IMR-90 (cell line): ENCODE results near the gene PTX4. TPM values are rescaled to one million over a fixed set of nuclear protein-coding genes. Genes with fewer than 3 reads are reported as not detected.
A peak's percentile ranks its signal among the peaks of the same experiment; 100 is the strongest.

Source experiments
- ATAC-seq: fragments of 200-7000 bp; cut with Tn5 transposase; 2 replicates; pipeline ENCODE4 v1.9.1; 2020; ENCODE audit warnings: low read depth, mild to moderate bottlenecking, moderate library complexity
- BruUV-seq: library from RNA; stranded (reverse); fragments of 400-500 nt; replicated peaks from 2 replicates; lab custom pipeline; 2021; lab: Mats Ljungman, UMichigan
- CTCF ChIA-PET: fragments of 300-600 bp; formaldehyde crosslinking; extraction: SDS; loops from one replicate; lab custom pipeline; 2021; ENCODE audit warnings: antibody characterized with exemption; lab: Yijun Ruan, JAX
- POLR2A ChIA-PET: fragments of 300-600 bp; sonication (Branson Sonifier 250); formaldehyde crosslinking; loops from one replicate; lab custom pipeline; 2022; ENCODE audit warnings: antibody characterized with exemption; ENCODE audit not compliant: unreplicated experiment; lab: Charles Lee
- DNase-seq: peaks from one replicate; pipeline ENCODE4 v3.0.0; 2013
- H2AFZ ChIP-seq: replicated peaks from 2 replicates; pipeline ENCODE3; 2013; ENCODE audit warnings: low read length, mild to moderate bottlenecking; ENCODE audit not compliant: poor library complexity
- H2AK5ac ChIP-seq: 2 replicates; pipeline ENCODE4 v1.6.1; 2013; ENCODE audit warnings: low read depth, low read length, inconsistent platforms
- H2AK9ac ChIP-seq: replicated peaks from 2 replicates; pipeline ENCODE3; 2013; ENCODE audit warnings: mild to moderate bottlenecking, low read depth, low read length, moderate library complexity; ENCODE audit not compliant: poor library complexity
- H2BK120ac ChIP-seq: 2 replicates; pipeline ENCODE4 v1.6.1; 2013; ENCODE audit warnings: low read depth, low read length, inconsistent platforms
- H2BK15ac ChIP-seq: 3 replicates; pipeline ENCODE4 v1.6.1; 2013; ENCODE audit warnings: low read depth, low read length, inconsistent platforms
- H2BK20ac ChIP-seq: 2 replicates; pipeline ENCODE4 v1.6.1; 2013; ENCODE audit warnings: low read depth, mild to moderate bottlenecking, inconsistent platforms, low read length, moderate library complexity
- H2BK5ac ChIP-seq: 2 replicates; pipeline ENCODE4 v1.6.1; 2013; ENCODE audit warnings: mild to moderate bottlenecking, low read depth, low read length, inconsistent platforms; ENCODE audit not compliant: poor library complexity, severe bottlenecking
- H3K14ac ChIP-seq: replicated peaks from 2 replicates; pipeline ENCODE4 v1.6.1; 2013; ENCODE audit warnings: low read depth, low read length, inconsistent platforms
- H3K18ac ChIP-seq: 2 replicates; pipeline ENCODE4 v1.6.1; 2013; ENCODE audit warnings: low read depth, low read length, control low read depth
- H3K23ac ChIP-seq: 2 replicates; pipeline ENCODE4 v1.6.1; 2013; ENCODE audit warnings: low read depth, low read length, inconsistent platforms
- H3K27ac ChIP-seq: 2 replicates; pipeline ENCODE4 v1.5.1; 2013; ENCODE audit warnings: mild to moderate bottlenecking, control low read depth, low read length; ENCODE audit not compliant: insufficient read depth
- H3K27me3 ChIP-seq: 2 replicates; pipeline ENCODE4 v1.6.1; 2013; ENCODE audit warnings: low read length; ENCODE audit not compliant: control insufficient read depth, insufficient read depth
- H3K36me3 ChIP-seq: 2 replicates; pipeline ENCODE4 v1.6.1; 2013; ENCODE audit warnings: low read length, mixed read lengths; ENCODE audit not compliant: control insufficient read depth, insufficient read depth
- H3K4ac ChIP-seq: 2 replicates; pipeline ENCODE4 v1.6.1; 2013; ENCODE audit warnings: low read depth, low read length, inconsistent platforms
- H3K4me1 ChIP-seq: 2 replicates; pipeline ENCODE4 v1.6.1; 2013; ENCODE audit warnings: low read length, mixed read lengths; ENCODE audit not compliant: control insufficient read depth, insufficient read depth
- H3K4me2 ChIP-seq: 2 replicates; pipeline ENCODE4 v1.6.1; 2013; ENCODE audit warnings: low read depth, mild to moderate bottlenecking, control low read depth, low read length, moderate library complexity
- H3K4me3 ChIP-seq: 2 replicates; pipeline ENCODE4 v1.5.1; 2013; ENCODE audit warnings: low read depth, mild to moderate bottlenecking, control low read depth, low read length, moderate library complexity; ENCODE audit not compliant: insufficient read depth
- H3K56ac ChIP-seq: 2 replicates; pipeline ENCODE4 v1.6.1; 2013; ENCODE audit warnings: low read length, inconsistent platforms; ENCODE audit not compliant: insufficient read depth; ENCODE audit errors: extremely low read depth
- H3K79me1 ChIP-seq, 2 experiments: 2 replicates each; pipeline ENCODE4 v1.6.1; 2013; ENCODE audit warnings: low read length in 2 of 2, inconsistent platforms in 1 of 2, low read depth in 1 of 2
- H3K9ac ChIP-seq: 2 replicates; pipeline ENCODE4 v1.6.1; 2013; ENCODE audit warnings: low read depth, low read length, control low read depth
- H3K9me1 ChIP-seq: 2 replicates; pipeline ENCODE4 v1.6.1; 2013; ENCODE audit warnings: low read length, inconsistent platforms; ENCODE audit not compliant: insufficient read depth
- H3K9me3 ChIP-seq: 2 replicates; pipeline ENCODE4 v1.6.1; 2013; ENCODE audit warnings: low read length; ENCODE audit not compliant: control insufficient read depth, insufficient read depth
- H4K20me1 ChIP-seq: 2 replicates; pipeline ENCODE4 v1.6.1; 2013; ENCODE audit warnings: low read length, inconsistent platforms; ENCODE audit not compliant: insufficient read depth
- H4K5ac ChIP-seq: 2 replicates; pipeline ENCODE4 v1.6.1; 2013; ENCODE audit warnings: mild to moderate bottlenecking, low read depth, low read length, control low read depth
- H4K8ac ChIP-seq, 2 experiments: 2 replicates each; pipeline ENCODE4 v1.6.1; 2013; ENCODE audit warnings: low read depth in 2 of 2, low read length in 2 of 2, control low read depth in 1 of 2, inconsistent platforms in 1 of 2
- H4K91ac ChIP-seq: 2 replicates; pipeline ENCODE4 v1.6.1; 2013; ENCODE audit warnings: low read depth, low read length, inconsistent platforms; ENCODE audit not compliant: insufficient read depth
- FOS ChIP-seq: fragments of 150-350 bp; IDR thresholded peaks from 2 replicates; pipeline ENCODE4 v1.6.1; 2016; ENCODE audit warnings: low read depth, low read length
- MXI1 ChIP-seq: IDR thresholded peaks from 2 replicates; pipeline ENCODE4 v1.6.1; 2012; ENCODE audit warnings: low read depth, mild to moderate bottlenecking, low read length, moderate library complexity, borderline replicate concordance
- WGBS, 2 experiments: methylation state at CpG; one replicate each; pipeline versions ENCODE4 v1.1.5 to v1.1.7; 2013; ENCODE audit warnings: missing lambda C conversion rate in 2 of 2; ENCODE audit not compliant: insufficient read length in 1 of 2; ENCODE audit errors: extremely low coverage in 2 of 2; 5-methylcytosine and 5-hydroxymethylcytosine counted together
- dilution Hi-C: fragments of 300-500 bp; cut with HindIII; formaldehyde crosslinking; loops from one replicate; pipeline ENCODE4 v1.14.3; 2018; ENCODE audit warnings: low sequenced_read_pairs; ENCODE audit not compliant: unreplicated experiment
- in situ Hi-C: fragments of 300-500 bp; cut with MboI; formaldehyde crosslinking; loops from 3 replicates; pipeline ENCODE4 v1.14.3; 2019; ENCODE audit warnings: low sequenced_read_pairs, inconsistent platforms, mixed read lengths
- intact Hi-C: fragments of 100-400 bp; cut with micrococcal nuclease; formaldehyde crosslinking; loops from 2 replicates; pipeline ENCODE4 v1.10.0; 2022
- polyA plus RNA-seq, 3 experiments: library from polyadenylated mRNA; depleted of rRNA; stranded (reverse); fragments of >200 nt; gene quantifications; 2 replicates each; pipeline ENCODE4 v1.2.3, GENCODE V29; 2012; ENCODE audit warnings: low replicate concordance in 1 of 3
- total RNA-seq: library from RNA; depleted of rRNA; stranded (reverse); fragments of >200 nt; gene quantifications from 2 replicates; pipeline ENCODE4 v1.2.3, GENCODE V29; 2012

The PTX4 gene
- total and polyA plus RNA-seq, 2 of the 4 experiments (the other 2 are of a cell fraction), result 0.07 TPM; not detected in 1

DNA sequence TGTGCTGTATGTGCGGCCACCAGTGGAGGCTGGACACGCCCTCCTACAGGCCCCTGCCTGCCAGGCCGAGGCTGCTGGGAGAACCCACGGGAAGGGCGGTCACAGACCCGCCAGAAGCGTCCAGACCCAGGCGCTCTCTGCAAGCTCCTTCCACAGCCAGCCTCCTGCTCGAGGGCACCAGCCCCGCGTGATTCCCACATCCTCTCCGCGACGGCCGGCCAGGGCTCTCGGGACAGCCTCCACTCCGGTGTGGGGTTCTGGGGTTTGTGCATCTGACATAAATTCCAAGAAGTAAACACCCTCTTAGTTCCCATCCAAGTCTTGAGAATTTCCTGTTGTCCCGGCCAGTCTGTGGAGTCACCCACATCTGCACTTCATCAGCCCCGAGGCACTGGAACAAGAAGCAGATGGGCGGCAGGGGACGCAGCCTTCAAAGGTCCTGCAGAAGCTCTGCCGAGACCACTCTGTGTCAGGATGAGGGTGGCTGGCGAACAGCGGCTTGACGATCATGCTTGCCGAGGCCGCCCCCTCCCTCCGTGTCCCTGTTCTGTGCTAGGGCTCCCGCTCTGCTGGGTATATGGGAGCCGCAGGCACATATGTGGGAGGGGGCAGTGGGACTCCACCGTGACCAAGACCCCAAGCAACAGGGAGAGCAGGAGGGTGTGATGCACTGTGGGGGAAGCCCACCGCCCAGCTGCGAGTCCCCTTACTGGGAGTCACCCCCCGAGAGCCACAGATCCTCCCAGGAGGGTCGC, 42.3 kb upstream of the PTX4 start:
- Histone ChIP-seq H4K8ac (no peak overlapping the region), H3K18ac (no peak overlapping the region), H4K20me1 (no peaks in the 10 kb centered on the region), H3K9ac (no peak overlapping the region), H4K91ac (no peak overlapping the region), H3K4me2 (no peak overlapping the region), H3K56ac (no peak overlapping the region), H3K23ac (no peak overlapping the region), H2BK5ac (no peak overlapping the region), H3K27me3 (no peaks in the 10 kb centered on the region), H3K9me1 (peaks cover 4% of the 10 kb centered on the region), H2AFZ (peak overlapping the region; percentile 69), H4K5ac (no peak overlapping the region), H3K9me3 (no peaks in the 10 kb centered on the region), H2BK20ac (no peak overlapping the region), H2AK5ac (0 out of 2 replicates have a peak overlapping the region, but pooled peaks have one; percentile 21), H3K27ac (no peak overlapping the region), H2BK15ac (no peak overlapping the region), H3K4ac (no peak overlapping the region), H2BK120ac (no peak overlapping the region), H3K14ac (no peak overlapping the region), H3K36me3 (peaks cover 2% of the 10 kb centered on the region; the same call in 1 of the 2 replicates), H2AK9ac (peak overlapping the region; percentile 63), H3K4me3 (no peak overlapping the region), H3K4me1 (peaks cover 17% of the 10 kb centered on the region), H3K79me1 (peaks cover 5 to 23% of the 10 kb centered on the region in 2 experiments; a peak in 3 of 4 replicates)
- BruUV-seq, result no TSS peak
- DNase-seq (peak; percentile 43), ATAC-seq (no peak)
- dilution Hi-C loops (no loop called here), in situ Hi-C loops (no loop called here), intact Hi-C loops (no loop called here)
- WGBS, 2 experiments, result 58% methylated on average over 18 of the region's 35 CpGs; no CpG with 5 or more reads in 1 of the 2 experiments
- ChIA-PET POLR2A (no interaction called here), CTCF (no interaction called here)
- TF ChIP-seq FOS (no peak), MXI1 (no peak)
